ENCODE measurements around the gene C1orf53. TPM values are rescaled to one million over a fixed set of nuclear protein-coding genes. Genes with fewer than 3 reads are reported as not detected.

The C1orf53 gene
- total and polyA plus RNA-seq, 2 experiments from 2014 or later, result 2.7 to 3.8 TPM

DNA sequence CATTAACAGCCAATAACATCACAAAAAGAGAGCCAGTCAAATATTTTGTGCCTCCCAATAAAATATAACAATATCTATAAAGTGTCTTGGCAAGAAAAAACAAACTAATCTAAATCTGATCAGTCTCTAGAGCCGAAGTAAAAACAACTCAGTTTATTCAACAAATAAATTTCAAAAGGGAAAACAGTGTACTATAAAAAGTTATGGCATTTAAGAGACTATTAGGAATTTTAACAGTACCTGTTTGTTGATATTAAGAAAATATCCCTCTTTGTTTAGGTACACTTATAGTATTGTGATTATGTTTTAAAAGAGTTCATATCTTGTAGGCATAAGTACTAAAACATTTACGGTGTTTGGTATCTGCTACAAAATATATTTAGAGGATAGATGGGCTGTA, 36.6 kb upstream of the C1orf53 start:
- no peaks in the 10 kb centered on the region for H3K9me2 ChIP-seq (ENCODE audit: insufficient read depth)
- H3K4me3 Mint-ChIP-seq, result no peak overlapping the region
- peaks cover 2% of the 10 kb centered on the region for H3K27me3 Mint-ChIP-seq (ENCODE audit: insufficient read depth, low read depth, poor library complexity)
- peaks cover 14% of the 10 kb centered on the region; the same call in 2 of the 3 replicates for H3K4me1 Mint-ChIP-seq
- H3K27ac ChIP-seq (ENCODE audit: low read depth), result no peak overlapping the region
- peaks cover 5% of the 10 kb centered on the region; the same call in 1 of the 2 replicates for H3K4me1 ChIP-seq (ENCODE audit: insufficient read depth)
- no peaks in the 10 kb centered on the region for H4K20me1 ChIP-seq (replicated peaks; ENCODE audit: insufficient read depth)
- H3K27ac Mint-ChIP-seq, result no peak overlapping the region
- DNase-seq (ENCODE audit: low spot score), result no peak
- ATAC-seq, result no peak
- no peak for TF ChIP-seq NANOG (IDR thresholded peaks at IDR 0.05; ENCODE audit: borderline replicate concordance)
- no peak for TF ChIP-seq REST (IDR thresholded peaks at IDR 0.05; ENCODE audit: unreplicated experiment)
- TF ChIP-seq ETS1 (IDR thresholded peaks at IDR 0.05), result no peak
- no peak overlapping the region for H3K4me2 ChIP-seq
- no peaks in the 10 kb centered on the region for H3F3A ChIP-seq (replicated peaks; ENCODE audit: low read depth)
- no peaks in the 10 kb centered on the region for H3K79me2 ChIP-seq (replicated peaks; ENCODE audit: insufficient read depth)
- H3K36me3 Mint-ChIP-seq (ENCODE audit: low read depth), result no peaks in the 10 kb centered on the region
- no peaks in the 10 kb centered on the region for H3K27me3 ChIP-seq (ENCODE audit: insufficient read depth)
- H2AFZ ChIP-seq, result no peak overlapping the region
- no peak overlapping the region for H3K4me3 ChIP-seq
- H3K9me3 Mint-ChIP-seq, result no peaks in the 10 kb centered on the region
- no peaks in the 10 kb centered on the region for H3K36me3 ChIP-seq (ENCODE audit: insufficient read depth)

- Histone ChIP-seq H3K4me3 (no peak overlapping the region), H3F3A (replicated peaks; ENCODE audit: low read depth) (no peaks in the 10 kb centered on the region), H2AFZ (no peak overlapping the region), H3K27me3 (ENCODE audit: insufficient read depth) (no peaks in the 10 kb centered on the region), H3K9me2 (ENCODE audit: insufficient read depth) (no peaks in the 10 kb centered on the region), H3K79me2 (replicated peaks; ENCODE audit: insufficient read depth) (no peaks in the 10 kb centered on the region), H3K4me1 (ENCODE audit: insufficient read depth) (0 out of 2 replicates have a peak, but pooled peaks cover 3% of the 10 kb centered on the region), H3K36me3 (ENCODE audit: insufficient read depth) (no peaks in the 10 kb centered on the region), H3K4me2 (no peak overlapping the region), H3K27ac (ENCODE audit: low read depth) (no peak overlapping the region), H4K20me1 (replicated peaks; ENCODE audit: insufficient read depth) (no peaks in the 10 kb centered on the region)
- Mint-ChIP-seq H3K4me3 (no peak overlapping the region), H3K4me1 (peaks cover 10% of the 10 kb centered on the region; the same call in 2 of the 3 replicates), H3K36me3 (ENCODE audit: low read depth) (no peaks in the 10 kb centered on the region), H3K9me3 (no peaks in the 10 kb centered on the region; the same call in 2 of the 3 replicates), H3K27ac (no peak overlapping the region), H3K27me3 (ENCODE audit: insufficient read depth, low read depth, poor library complexity) (peaks cover 2% of the 10 kb centered on the region)
- DNase-seq (ENCODE audit: low spot score), result peak; percentile 87
- peak; percentile 100 for ATAC-seq
- TF ChIP-seq EZH2phosphoT487 (IDR thresholded peaks at IDR 0.05; ENCODE audit: unreplicated experiment), result no peak
- TF ChIP-seq, protein P1, sequence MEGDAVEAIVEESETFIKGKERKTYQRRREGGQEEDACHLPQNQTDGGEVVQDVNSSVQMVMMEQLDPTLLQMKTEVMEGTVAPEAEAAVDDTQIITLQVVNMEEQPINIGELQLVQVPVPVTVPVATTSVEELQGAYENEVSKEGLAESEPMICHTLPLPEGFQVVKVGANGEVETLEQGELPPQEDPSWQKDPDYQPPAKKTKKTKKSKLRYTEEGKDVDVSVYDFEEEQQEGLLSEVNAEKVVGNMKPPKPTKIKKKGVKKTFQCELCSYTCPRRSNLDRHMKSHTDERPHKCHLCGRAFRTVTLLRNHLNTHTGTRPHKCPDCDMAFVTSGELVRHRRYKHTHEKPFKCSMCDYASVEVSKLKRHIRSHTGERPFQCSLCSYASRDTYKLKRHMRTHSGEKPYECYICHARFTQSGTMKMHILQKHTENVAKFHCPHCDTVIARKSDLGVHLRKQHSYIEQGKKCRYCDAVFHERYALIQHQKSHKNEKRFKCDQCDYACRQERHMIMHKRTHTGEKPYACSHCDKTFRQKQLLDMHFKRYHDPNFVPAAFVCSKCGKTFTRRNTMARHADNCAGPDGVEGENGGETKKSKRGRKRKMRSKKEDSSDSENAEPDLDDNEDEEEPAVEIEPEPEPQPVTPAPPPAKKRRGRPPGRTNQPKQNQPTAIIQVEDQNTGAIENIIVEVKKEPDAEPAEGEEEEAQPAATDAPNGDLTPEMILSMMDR (conservative IDR thresholded peaks at IDR 0.05; ENCODE audit: low read depth in 2 of 2), result peak; percentile 85 to 93
Observed at GRCh38 chr1:197868751-197869489, 33.5 kb upstream of the C1orf53 start.
